Activated naive CD8-positive, alpha-beta T cell treated with anti-CD3 and anti-CD28 coated beads for 36 hours (primary cell): ENCODE measurements around the gene RNLS. TPM values are rescaled to one million over a fixed set of nuclear protein-coding genes. Genes with fewer than 3 reads are reported as not detected.

Experiments
- DNase-seq: peaks from one replicate; pipeline ENCODE4 v3.0.0; 2021
- H3K27ac Mint-ChIP-seq: one replicate; pipeline ENCODE4 v1.8.0; 2022; ENCODE audit warnings: mild to moderate bottlenecking, moderate library complexity, mixed read lengths
- H3K27me3 Mint-ChIP-seq: one replicate; pipeline ENCODE4 v1.8.0; 2022; ENCODE audit warnings: mild to moderate bottlenecking, mixed read lengths
- H3K36me3 Mint-ChIP-seq: one replicate; pipeline ENCODE4 v1.8.0; 2021; ENCODE audit warnings: mild to moderate bottlenecking, mixed read lengths
- H3K4me1 Mint-ChIP-seq: one replicate; pipeline ENCODE4 v1.8.0; 2021; ENCODE audit warnings: mixed read lengths
- H3K4me3 Mint-ChIP-seq: one replicate; pipeline ENCODE4 v1.8.0; 2022; ENCODE audit warnings: mild to moderate bottlenecking, moderate library complexity, mixed read lengths
- H3K9me3 Mint-ChIP-seq: one replicate; pipeline ENCODE4 v1.8.0; 2022; ENCODE audit warnings: mixed read lengths
- total RNA-seq, 2 experiments: library from RNA; stranded (reverse); gene quantifications; one replicate each; pipeline ENCODE4 v1.2.3, GENCODE V29; 2021

The RNLS gene
- total RNA-seq, 2 experiments from 2014 or later: 4.0 to 4.3 TPM

DNA sequence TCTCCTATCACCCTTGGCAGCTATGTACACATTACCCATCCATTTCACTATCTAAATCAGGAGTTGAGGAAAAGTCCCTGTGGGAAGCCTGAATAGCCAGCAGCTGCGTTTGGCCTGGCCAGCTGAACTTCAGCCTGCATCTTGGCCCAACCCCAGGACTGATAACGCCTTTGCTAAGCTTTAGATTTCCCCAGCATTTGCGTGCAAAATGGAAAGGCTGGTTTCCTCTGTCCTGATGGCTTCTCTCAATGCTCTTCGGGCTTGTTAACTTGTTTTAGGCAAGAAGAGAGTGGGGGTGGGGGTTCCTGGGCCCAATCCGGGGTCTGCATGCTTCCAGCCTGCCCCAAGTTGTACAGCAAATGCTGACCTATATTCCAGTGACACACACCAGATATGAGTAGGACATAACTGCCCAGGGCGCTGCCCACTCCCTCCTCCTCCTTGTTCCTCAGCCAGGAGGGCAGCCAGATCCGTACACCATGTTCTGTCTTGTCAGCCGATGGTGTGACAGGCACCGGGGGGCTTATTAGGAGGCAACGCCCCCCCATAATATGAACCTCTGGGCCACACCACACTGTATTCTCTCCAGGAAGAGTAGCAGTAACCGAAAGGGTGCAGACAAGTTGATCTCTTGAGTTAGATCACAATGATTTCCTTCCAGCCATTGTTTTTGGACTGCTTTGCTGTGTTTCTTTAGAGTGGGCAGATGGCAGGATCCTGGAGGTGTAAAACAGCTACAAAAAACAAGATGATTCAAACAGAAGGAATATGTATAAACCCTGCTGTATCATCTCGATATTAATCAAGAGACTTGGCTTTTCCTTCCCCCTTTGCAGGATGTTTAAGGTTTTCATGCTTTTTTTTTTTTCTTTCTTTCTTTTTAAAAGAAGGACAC is 339.0 kb downstream of the RNLS start:
- H3K27me3 Mint-ChIP-seq: no peaks in the 10 kb centered on the region
- H3K27ac Mint-ChIP-seq: no peak overlapping the region
- H3K4me3 Mint-ChIP-seq: no peak overlapping the region

DNA sequence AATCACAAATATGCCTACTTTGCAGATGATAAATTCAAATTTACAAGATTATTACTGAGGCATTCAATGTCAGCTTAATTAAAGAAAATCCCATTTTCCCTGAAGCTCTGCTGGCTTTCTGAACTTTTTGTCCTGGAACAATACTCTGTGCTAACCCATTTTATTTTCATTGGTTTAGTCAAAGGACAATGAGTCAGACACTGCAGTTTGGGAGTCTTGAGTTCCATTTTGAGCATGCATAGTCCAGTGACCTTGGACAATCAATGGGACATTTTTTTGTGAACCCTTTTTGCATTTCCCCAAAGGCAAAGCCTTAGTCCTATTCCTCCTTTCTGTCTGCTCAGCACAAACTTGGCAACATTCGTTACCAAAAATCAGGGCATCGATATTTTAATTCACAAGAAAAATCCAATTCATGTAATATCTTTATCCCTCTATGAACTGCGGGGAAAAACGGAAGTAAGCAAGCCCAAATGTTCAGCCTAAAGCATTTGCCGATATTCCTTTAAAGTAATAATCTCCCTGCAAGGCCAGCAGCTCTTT is 339.8 kb downstream of the RNLS start:
- H3K27me3 Mint-ChIP-seq: no peaks in the 10 kb centered on the region
- H3K4me3 Mint-ChIP-seq: no peak overlapping the region
- peaks cover 6% of the 10 kb centered on the region for H3K4me1 Mint-ChIP-seq
- H3K36me3 Mint-ChIP-seq: no peaks in the 10 kb centered on the region
- DNase-seq: no peak
- no peak overlapping the region for H3K27ac Mint-ChIP-seq
- H3K9me3 Mint-ChIP-seq: no peaks in the 10 kb centered on the region

More for the DNA sequence above, 339.0 kb downstream of the RNLS start:
- Mint-ChIP-seq H3K4me1 (peaks cover 6% of the 10 kb centered on the region), H3K9me3 (no peaks in the 10 kb centered on the region), H3K36me3 (no peaks in the 10 kb centered on the region)
- no peak for DNase-seq

DNA sequence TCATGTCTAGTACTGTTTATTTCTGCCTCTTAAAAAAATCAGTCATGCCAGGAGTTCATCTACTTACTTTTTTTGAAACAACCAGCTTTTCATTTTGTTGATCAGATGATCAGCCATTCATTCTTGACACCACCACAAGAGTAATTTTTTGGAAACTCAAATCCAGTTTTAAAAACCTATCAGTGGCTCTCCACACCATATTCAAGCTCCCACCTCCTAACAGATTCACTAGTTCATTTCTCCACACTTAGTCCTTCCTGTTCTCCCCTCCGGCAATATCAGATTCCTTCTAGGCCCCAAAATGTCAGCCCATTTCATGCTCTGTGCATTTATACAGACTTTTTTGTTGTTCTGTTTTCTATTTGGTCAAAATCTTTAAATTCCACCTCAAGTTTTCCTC is 341.6 kb downstream of the RNLS start:
- no peaks in the 10 kb centered on the region for H3K27me3 Mint-ChIP-seq
- peaks cover 7% of the 10 kb centered on the region for H3K4me1 Mint-ChIP-seq
- H3K4me3 Mint-ChIP-seq: no peak overlapping the region
- H3K27ac Mint-ChIP-seq: no peak overlapping the region
- H3K36me3 Mint-ChIP-seq: no peaks in the 10 kb centered on the region
- DNase-seq: no peak
- no peaks in the 10 kb centered on the region for H3K9me3 Mint-ChIP-seq

- Mint-ChIP-seq H3K4me3 (no peak overlapping the region), H3K9me3 (no peaks in the 10 kb centered on the region), H3K36me3 (no peaks in the 10 kb centered on the region), H3K4me1 (peaks cover 6% of the 10 kb centered on the region), H3K27me3 (no peaks in the 10 kb centered on the region), H3K27ac (no peak overlapping the region)
- DNase-seq: no peak
Measured at GRCh38 chr10:88239212-88239611, 343.9 kb downstream of the RNLS start.

DNA sequence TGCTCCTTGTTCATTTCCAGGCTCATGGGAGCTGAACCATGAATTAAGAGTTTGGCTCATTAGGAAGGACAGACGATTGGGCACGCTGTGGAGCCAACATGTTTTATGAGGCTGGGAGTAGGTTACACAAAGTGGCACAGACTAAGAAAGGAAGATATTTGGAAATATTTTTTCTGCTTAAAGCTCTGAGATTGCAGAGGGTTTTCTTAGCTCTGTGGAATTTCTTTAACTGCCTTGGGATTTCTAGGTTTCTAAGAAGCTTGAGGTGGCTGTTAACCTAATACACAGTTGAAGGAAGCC is 344.6 kb downstream of the RNLS start:
- Mint-ChIP-seq H3K9me3 (no peaks in the 10 kb centered on the region), H3K27ac (no peak overlapping the region), H3K4me3 (no peak overlapping the region), H3K4me1 (peaks cover 6% of the 10 kb centered on the region), H3K36me3 (no peaks in the 10 kb centered on the region), H3K27me3 (no peaks in the 10 kb centered on the region)
- DNase-seq: no peak

DNA sequence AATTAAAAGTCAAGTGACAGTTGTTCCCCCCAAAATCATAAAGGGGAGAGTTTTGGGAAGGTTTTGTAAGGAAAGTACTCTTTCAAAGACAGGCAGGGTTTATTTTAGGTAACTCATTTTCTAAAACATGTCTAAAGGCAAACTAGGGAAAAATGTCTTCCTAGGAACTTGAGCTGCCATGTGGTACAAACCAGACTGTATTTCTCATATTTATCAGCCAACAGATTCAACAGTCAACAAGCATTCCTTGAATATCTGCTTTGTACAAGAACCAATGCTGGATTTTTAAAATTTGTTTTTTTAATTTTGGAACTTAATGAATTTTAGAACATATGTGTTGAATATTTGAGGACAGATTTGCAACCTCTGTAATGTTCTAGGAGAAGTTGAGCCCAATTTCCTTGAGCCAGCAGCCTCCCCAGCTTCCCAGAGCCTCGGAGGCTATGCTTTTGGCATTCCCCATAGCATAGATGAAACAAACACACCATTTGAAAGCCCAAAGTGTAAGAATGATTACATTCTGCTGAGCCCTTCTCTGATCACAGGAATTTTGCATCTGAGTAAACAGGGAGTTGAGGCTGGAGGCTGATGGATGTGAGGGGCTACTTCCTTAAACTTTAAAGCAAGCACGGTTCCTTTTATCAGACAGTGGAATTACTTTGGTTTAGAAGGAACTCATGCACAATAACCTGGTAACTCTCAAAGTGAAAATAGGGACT is 345.1 kb downstream of the RNLS start:
- Mint-ChIP-seq H3K27ac (no peak overlapping the region), H3K9me3 (no peaks in the 10 kb centered on the region), H3K4me3 (no peak overlapping the region), H3K27me3 (no peaks in the 10 kb centered on the region), H3K4me1 (peaks cover 6% of the 10 kb centered on the region), H3K36me3 (no peaks in the 10 kb centered on the region)
- DNase-seq: no peak

DNA sequence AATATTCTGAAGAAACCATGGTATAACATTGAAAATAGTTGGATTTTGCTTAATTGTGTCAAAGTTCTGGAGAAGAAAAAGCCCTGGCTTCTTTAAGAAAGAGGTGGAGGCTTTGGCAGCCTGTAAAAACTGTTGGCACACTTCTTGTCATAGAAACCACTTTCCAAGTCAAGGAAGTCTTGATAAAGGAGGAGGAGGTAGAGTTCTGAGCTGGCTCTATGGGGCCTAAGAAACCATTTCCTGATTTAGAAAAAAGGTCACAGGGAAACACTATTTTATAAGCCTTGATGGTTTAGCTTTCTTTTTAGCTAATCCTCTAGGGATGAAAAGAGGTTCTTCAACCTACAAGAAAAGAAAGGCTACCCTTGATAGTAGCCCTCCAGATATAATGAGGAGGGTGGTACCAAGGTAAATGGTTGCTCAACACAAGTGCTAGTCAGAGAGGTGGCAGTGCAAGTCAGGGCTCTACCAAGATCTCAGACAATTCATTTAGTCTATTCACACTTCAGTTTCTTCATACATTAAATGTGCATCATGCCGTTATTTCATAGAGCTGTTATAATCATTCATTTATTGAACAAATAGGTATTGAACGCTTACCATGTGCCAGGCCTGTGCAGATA is 346.9 kb downstream of the RNLS start:
- Mint-ChIP-seq H3K4me3 (no peak overlapping the region), H3K27ac (no peak overlapping the region), H3K36me3 (no peaks in the 10 kb centered on the region), H3K9me3 (no peaks in the 10 kb centered on the region), H3K4me1 (peaks cover 6% of the 10 kb centered on the region), H3K27me3 (no peaks in the 10 kb centered on the region)
- no peak for DNase-seq

DNA sequence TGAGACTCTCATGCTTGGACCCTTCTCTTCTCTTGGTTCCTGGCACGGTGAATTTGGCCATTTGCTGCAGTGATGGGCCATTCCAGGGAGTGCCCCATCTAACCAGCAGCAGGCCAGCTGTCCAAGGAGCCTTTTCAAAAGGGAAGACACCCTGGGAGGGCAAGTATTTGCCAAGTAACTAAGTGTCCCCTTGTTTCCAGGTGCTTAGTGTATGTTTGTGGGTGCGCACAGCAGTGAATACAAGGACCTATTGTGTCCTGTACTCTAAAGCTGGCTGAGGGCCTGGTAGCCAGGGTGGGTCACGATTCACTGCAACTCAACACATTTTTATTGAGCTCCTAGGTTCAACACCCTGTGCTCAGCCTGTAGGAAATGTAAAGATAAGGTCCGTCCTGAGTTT is 348.8 kb downstream of the RNLS start:
- H3K9me3 Mint-ChIP-seq: no peaks in the 10 kb centered on the region
- no peak overlapping the region for H3K27ac Mint-ChIP-seq
- H3K36me3 Mint-ChIP-seq: no peaks in the 10 kb centered on the region
- H3K4me1 Mint-ChIP-seq: peaks cover 6% of the 10 kb centered on the region
- H3K27me3 Mint-ChIP-seq: no peaks in the 10 kb centered on the region
- DNase-seq: no peak
- H3K4me3 Mint-ChIP-seq: no peak overlapping the region

DNA sequence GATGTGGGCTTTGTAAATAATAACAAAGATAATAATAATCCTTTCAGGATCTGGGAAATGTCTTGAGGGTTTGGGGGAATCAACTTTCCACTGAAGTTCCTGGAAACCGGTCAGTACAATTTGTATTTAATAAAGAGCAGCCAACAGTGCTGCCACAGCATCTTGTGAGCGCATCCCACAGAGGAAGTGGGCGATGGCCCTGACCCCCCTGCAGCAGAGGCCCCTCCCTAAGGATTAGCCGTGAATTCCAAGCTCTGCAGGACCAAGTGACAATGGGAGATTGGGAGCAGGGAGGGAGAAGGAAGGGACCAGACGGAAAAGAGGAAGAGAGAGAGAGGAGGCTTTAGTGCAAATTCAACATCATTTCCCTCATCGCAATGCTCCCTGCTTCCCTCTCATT is 349.2 kb downstream of the RNLS start:
- peaks cover 6% of the 10 kb centered on the region for H3K4me1 Mint-ChIP-seq
- H3K4me3 Mint-ChIP-seq: no peak overlapping the region
- H3K27me3 Mint-ChIP-seq: no peaks in the 10 kb centered on the region
- no peaks in the 10 kb centered on the region for H3K9me3 Mint-ChIP-seq
- H3K27ac Mint-ChIP-seq: no peak overlapping the region
- H3K36me3 Mint-ChIP-seq: no peaks in the 10 kb centered on the region
- DNase-seq: no peak

DNA sequence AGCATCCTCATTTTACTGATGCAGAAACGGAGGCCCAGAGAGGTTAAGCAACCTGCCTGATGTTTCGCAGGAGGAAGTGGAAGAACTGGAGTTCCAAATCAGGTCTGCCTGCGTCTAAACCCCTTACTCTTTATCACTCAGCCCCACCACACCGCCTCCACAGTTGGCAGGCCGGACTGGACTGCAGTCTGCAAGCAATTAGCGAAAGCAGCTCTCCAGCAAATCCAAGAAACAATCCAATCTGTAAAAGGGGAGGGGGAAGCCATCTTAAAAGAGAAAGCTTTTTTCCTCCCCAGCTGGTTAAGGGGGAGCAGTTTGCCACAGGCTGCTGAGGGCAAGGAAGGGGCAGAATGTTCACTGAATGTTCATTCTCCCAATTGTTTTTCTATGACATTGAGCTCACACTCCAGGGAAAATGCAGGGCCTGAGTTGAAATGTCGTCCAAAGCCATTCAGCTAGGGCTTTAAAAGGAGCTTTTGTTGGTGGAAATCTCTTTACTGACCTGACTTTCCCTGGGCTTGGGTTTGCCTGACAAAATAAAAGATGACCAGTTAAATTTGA is 350.1 kb downstream of the RNLS start:
- Mint-ChIP-seq H3K27ac (no peak overlapping the region), H3K36me3 (no peaks in the 10 kb centered on the region), H3K27me3 (no peaks in the 10 kb centered on the region), H3K9me3 (no peaks in the 10 kb centered on the region), H3K4me1 (peaks cover 6% of the 10 kb centered on the region), H3K4me3 (no peak overlapping the region)
- no peak for DNase-seq

DNA sequence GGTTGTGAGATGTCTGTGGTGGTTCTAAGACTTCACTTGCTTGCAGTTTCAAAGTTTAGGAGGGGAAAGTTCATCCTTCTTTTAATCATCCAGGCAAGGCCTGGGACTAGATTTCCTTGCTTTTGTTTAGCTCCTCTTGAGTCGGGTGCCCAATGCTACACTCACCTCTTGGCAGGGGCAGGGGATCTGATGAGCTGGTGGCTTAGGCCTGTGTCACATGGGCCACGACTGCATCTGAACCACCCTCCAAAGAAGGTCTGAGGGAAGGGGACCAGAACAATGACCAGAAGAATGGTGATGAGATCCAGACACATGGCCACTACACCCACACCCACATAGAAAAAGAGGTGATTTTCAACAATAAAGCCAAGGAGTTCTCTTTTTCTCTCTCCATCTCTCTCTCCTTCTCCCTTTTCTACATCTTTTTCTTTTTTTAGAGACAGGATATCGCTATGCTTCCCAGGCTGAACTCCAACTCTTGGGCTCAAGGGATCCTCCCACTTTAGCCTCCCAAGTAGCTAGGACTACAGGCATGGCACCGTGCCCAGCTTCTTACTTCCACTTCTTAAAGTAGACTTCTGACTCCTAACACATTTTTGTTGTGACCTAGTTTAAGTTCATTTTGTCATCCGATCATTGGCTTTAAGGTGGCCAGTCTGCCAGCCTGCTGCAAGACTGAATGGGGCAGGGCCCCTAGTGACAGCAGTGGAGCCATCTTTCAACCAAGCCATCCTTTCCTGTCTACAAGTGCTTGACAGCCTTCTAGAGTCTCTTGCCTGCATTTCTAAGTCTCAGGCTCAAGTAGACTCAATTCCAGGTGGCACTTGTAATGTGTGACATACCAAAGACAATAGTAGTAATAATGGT is 350.9 kb downstream of the RNLS start:
- no peak for DNase-seq
- Mint-ChIP-seq H3K4me3 (no peak overlapping the region), H3K27me3 (no peaks in the 10 kb centered on the region), H3K4me1 (peaks cover 6% of the 10 kb centered on the region), H3K27ac (no peak overlapping the region), H3K9me3 (no peaks in the 10 kb centered on the region), H3K36me3 (no peaks in the 10 kb centered on the region)

DNA sequence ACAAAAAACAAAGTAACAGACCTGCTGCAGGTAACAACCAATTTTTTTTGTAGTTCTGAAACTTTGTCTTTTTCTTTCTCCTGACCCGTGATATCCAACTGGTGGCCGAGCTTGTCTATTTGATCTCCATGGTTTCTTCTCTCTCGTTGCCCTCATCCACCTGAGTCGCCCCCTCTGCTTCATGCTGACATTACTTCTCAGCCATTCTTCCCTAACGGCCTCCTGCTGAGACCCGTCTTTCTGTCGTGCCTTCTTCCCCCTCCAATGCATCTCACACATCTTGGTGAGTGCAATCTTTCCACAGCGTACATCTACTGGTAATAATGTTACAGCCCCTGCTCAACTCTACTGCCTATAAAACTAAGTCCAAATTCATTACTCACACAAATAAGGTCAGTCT is 352.9 kb downstream of the RNLS start:
- H3K9me3 Mint-ChIP-seq: no peaks in the 10 kb centered on the region
- H3K36me3 Mint-ChIP-seq: no peaks in the 10 kb centered on the region
- no peaks in the 10 kb centered on the region for H3K4me1 Mint-ChIP-seq
- H3K27me3 Mint-ChIP-seq: no peaks in the 10 kb centered on the region
- DNase-seq: no peak
- H3K4me3 Mint-ChIP-seq: no peak overlapping the region
- H3K27ac Mint-ChIP-seq: no peak overlapping the region

- Mint-ChIP-seq H3K36me3 (no peaks in the 10 kb centered on the region), H3K4me1 (no peaks in the 10 kb centered on the region), H3K27me3 (no peaks in the 10 kb centered on the region), H3K4me3 (no peak overlapping the region), H3K27ac (no peak overlapping the region), H3K9me3 (no peaks in the 10 kb centered on the region)
- no peak for DNase-seq
Measured at GRCh38 chr10:88228130-88228529, 355.0 kb downstream of the RNLS start.

DNA sequence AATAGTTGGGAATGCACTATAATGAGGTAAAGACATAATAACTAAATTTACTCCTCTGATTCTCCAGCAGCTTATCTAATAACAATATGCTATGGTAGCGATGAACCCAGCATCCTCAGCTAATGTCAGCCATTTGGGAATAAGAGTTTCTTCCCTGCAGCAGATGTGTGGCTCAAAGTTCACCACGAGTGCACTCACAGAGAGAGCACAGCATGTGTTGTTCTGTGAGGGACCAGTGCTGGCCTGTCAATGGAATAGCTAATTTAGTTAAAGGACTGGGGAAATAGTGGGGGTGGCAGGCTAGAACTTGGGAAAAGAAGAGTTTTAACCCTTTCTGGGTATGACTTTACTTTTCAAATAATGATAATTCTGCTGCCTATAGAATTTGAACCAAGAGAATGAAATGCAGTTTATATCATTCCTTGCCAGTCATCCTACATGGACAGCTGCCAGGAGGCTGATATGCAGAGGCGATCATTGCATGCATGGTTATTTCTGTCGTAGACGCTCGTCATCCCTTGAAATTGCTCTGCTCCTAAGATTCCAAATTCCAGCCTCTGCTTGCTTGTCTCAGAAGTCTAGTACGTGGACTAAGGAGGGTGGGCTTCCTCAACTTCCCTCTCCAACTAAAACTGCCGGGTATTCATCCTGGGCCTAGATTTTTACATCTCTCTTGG is 355.6 kb downstream of the RNLS start:
- Mint-ChIP-seq H3K4me3 (no peak overlapping the region), H3K4me1 (no peaks in the 10 kb centered on the region), H3K9me3 (no peaks in the 10 kb centered on the region), H3K36me3 (no peaks in the 10 kb centered on the region), H3K27me3 (no peaks in the 10 kb centered on the region), H3K27ac (no peak overlapping the region)
- no peak for DNase-seq
